A172 (cell line): ENCODE data around the gene TUBB6. TPM values are rescaled to one million over a fixed set of nuclear protein-coding genes. Genes with fewer than 3 reads are reported as not detected.

Source experiments
- DNase-seq: peaks from one replicate; pipeline ENCODE4 v3.0.0-alpha.2; 2015; ENCODE audit warnings: low spot score
- total RNA-seq: library from RNA; depleted of rRNA; stranded (reverse); fragments of >200 nt; shearing (Covaris generic); gene quantifications from 2 replicates; pipeline ENCODE4 v1.2.3, GENCODE V29; 2014; rRNA removed

TUBB6 gene
- 464 and 479 TPM in 2 replicates for total RNA-seq

DNA sequence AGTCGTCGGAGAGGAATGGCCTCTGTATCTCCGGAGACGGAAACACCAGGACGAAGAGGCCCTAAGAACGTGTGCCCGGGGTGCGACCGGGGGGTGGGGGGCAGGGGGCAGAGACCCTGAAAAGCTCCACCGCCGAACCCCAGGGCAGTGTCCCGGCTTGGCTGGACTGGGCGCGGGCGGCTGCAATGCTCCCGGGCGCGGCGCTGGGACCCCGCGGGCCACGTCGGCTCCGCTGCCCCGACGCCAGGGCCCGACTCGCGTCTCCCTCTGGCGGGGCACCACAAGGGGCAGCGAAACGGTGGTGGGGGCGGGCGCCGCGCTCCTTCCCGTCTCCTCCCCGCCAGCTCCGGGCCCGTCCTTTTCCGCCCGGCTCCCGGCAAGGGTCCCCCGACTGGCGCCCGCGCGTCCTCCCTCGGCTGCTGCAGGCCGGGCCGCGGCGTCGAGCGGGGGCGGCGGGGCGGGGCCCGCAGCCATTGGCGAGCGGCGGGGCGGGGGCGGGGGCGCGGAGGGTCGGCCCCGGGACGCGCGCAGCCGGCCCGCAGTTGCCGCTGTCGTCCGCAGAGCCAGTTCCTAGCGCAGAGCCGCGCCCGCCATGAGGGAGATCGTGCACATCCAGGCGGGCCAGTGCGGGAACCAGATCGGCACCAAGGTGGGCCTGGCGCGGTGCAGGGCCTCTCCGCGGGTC is at the start of gene TUBB6:
TSS of gene TUBB6 (plus strand) at position 541 of the 685 bp plus-strand sequence. CDS start at position 593, 52 bp downstream.
- peak; percentile 34 for DNase-seq

DNA sequence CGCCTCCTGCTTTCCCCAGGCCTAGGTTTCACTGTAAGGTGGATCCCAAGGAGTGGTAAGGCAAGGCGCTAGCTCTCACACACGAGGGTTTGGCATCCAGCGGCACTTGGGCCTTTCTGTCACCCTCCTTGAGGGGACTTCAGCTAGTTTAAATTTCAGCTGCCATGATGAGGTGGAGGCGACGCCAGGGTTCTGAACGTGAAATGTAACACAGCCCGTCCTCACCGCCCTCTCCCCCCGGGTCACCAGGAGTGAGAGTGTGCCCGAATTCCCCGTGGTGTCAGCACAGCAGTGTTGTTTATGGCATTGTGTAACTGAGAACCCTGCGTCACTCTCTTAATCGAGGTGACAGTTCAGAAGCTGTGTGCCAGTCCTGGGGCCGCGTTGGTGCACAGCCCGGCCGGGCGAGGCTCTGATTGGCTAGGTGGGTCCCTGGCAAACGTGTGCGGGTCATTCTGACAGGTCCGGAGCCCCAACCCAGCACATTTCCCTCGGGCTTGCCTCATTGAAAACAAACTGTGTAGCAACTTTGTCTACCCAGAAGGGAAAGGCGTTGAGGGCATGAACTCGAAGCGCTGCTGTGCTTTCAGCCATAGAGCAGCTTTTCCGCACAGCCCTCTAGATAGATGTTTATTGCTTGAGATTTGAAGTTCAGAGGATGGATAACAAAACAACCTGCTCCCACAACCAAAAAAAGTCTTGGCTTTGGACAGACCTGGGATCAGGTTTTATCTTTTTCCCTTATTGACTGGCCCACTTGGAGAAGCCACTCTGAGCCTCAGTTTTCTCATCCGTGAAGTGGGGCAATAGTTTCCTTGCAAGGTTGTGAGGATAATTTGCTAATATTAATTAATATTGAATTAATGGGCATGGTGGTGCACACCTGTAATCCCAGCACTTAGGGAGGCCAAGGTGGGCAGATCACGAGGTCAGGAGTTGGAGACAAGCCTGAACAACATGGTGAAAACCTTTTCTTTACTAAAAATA is 49.0 kb upstream of the TUBB6 start:
- DNase-seq: no peak

DNA sequence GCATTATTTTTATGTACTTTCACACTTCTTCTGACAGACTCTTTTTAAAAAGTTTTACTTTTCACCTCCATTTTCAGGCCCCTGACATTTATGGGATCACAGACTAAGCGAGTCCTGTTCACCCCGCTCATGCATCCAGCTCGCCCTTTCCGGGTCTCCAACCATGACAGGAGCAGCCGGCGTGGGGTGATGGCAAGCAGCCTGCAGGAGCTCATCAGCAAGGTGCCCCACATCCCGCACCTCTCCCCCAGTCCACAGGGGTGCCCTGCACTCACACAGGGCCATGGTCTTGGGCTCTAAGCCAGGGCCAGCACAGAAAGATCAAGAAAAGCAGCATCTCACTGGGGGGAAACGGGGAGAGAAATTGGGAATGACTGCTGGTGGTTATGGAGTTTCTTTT is 45.3 kb upstream of the TUBB6 start:
- no peak for DNase-seq

DNA sequence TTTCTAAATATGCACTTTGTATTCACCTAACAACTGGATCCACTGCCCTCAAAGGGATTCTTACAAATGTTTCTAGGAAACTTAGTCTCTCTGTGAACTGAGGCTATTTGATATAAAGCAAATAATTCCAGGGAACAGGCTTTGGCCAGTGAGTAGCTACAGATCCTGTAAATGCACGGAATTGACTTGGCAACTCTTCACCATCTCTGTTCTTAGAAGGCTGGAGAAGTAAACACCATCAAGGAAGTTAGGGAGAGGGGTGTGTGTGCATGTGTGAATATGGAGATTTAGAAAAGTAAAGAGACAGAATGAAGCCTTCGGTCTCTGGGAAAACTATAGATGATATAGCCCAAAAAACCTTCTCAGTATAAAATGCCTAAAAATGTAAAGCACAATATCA is 43.2 kb upstream of the TUBB6 start:
- no peak for DNase-seq

DNA sequence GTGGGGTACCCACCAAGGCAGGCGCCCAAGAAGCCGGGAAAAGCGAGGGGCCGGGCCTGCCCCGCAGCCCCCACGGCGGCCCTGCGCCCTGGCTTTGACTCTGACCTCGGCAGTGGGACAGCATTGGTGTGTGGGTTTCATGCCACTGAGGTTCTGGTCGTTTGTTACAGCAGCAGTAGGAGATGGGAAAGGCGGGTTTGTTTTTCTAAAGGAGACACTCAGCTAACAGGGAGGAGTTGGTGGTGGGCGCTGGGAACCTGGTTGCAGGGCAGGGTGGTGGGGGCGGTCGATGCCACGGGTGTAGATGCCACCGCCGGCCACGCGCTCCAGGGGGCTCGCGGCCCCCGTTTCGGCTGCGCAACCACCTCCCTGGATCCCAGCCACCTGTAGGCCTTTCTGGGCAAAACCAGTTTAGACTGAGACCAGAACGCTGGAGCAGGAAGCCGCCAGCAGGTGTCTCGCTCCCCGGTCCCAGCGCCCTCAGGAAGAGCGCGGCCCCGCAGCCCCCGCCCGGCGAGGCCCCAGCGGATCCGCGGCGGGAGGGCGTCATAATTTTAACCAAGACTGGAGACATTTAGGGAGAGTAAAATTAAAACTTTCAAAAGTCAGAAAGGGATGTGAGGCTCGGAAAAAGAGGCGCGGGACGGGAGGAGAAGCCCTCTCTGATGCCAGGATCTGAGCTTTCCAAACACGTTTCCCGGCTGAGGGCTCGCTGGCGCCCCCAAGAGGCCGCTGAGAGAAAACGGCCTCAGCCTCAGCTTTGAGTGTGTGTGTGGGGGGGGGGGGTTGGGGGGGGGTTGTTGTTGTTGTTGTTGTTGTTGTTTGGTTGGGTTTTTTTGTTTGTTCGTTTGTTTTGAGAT is 36.4 kb upstream of the TUBB6 start:
- peak; percentile 78 for DNase-seq

DNA sequence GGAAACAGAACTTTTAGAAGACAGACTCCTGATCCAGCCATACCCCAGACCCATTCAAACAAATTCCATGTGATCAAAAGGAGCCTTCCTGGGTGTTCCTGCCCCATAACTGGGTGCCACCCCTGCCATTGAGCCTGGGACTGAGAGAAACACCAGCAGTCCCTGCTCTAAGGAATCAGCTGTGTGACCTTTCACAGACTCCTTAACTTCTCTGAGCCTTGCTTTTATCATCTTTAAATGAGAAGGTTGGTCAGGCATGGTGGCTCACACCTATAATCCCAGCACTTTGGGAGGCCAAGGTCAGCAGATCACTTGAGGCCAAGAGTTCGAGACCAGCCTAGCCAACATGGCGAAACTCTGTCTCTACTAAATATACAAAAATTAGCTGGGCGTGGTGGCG is 33.2 kb upstream of the TUBB6 start:
- DNase-seq: no peak

DNA sequence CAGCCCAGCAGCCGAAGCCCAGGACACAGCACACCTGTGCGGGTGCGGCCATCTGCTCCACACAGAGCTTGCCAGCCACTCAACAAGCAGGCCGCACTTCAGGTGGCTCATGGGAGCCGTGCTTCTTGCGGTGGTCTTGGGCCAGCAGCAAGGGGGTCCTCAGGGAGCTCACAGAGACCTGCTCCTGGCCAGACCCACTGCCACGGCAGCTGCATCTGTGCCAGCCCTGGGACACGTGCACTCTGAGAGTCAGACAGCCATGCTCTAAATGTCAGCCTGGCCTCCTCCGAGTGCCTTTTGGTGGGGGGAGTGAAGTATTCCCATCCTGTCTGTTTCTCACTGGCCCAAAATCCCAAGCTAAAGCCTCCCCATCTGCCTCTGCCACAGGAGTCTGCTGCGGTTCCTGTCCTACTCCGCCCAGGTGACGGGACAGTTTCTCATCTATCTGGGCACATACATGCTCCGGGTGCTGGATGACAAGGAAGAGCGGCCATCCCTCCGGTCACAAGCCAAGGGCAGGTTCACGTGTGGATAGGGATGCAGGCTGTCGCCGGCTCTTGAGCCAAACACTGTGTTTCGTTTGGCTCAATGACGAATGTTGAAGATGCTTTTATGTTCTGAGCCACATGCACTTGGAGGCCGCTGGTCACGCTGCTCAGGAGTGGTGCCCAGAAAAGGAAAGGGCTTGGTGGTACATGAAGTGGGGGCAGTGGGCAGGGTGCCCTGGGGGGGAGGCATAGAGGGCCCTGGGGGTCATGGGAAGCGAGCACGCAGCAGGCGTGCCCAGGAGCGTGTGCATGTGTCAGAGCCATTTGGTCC is 31.1 kb upstream of the TUBB6 start:
- no peak for DNase-seq

DNA sequence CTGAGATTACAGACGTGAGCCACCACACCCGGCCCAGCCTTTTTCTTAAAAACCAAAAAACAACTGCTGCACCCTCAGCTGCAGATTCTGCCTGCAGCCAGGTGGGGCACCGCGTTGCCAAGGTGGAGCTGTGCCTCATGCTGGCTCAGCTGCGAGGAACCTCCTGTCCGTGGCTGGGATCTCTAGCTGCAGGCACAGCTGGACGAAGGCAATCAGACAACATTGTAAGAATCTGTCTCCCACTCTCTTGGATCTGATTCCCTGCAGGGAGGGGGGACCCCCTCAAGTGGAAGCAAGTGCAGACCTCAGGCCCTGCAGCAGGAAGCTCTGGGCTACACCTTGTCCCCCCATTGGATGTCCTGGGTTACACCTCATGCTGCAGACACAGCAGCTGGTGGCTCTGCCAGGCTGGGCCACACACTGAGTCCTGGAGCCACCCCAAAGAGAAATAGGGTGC is 29.8 kb upstream of the TUBB6 start:
- peak; percentile 20 for DNase-seq

DNA sequence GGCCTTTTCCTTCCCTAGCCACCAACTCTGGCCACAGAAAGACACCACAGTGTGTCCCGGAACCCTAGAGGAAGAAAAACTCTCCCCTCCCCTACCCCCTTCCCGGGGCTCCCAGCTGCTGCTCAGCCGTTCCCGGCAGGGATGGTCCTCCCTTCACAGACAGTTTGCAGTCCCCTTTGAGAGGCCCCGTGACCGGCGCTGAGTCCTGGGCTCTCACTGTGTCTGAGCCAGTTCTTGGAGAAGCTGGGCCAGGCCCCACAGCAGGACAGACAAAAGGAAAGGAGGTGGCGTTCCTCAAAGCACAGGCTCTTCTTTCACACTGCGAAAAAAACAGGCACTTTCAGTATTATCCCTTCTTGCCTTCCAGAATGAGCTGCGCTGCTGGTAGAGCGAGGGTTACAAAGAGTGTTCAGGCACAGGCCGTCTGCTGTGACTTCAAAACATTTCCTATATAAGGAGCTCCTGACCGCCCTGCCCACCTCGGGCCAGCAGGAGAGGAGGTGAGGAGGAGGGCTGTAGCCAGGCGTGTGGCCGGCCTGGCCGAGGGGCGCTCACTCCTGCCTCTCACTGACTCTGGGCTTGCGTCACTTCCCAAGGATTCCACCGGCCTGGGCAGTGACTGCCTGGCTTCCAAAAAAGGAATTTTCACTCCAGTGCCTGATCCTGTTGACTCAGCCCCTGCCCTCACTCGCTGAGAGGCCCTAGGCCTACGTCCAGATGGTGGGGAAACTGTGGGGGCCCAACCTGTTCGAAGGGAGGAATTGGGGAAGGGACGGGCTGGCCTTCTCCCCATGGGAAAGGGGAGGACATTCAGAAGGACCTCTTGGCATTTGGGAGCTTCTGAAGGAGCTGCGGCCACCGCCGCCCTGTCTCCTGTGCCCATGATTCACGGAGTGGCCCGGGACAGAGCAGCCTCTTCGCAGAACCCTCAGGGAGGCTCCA is 29.0 kb upstream of the TUBB6 start:
- peak; percentile 74 for DNase-seq

DNA sequence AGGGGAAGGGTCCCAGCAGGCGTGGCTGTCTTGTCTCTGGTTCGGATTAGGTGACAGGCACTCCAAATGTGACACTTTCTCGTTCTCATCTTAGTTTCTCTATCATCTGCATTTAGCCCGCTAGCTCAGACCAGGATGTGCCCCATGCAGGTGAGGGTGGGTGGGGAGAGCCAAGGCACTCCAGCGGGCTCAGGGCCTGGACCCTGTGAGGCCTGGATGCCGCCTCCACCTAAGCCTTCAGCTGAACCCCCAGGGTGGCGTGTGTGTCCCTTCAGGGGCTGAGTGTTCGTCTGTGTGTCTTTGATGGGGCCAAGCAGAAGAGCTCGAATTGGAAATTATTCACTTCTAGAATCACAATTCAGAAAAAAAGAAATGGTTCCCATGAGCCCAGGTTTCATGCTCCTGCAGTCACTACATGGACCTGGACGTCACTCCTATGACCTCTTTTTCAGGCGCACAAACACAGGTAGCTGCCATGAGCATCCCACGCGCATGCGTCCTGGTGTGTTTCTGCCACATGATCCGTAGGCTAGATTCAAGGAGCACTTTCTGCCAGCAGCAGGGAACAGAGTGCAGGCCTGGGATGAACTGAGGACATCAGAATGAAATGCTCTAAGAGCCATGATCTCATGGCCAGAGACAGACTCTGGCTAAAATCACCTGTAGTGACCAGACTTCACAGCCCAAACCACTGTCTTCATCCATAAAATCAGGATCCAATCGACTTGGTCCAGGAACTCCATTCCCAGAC is 28.1 kb upstream of the TUBB6 start:
- no peak for DNase-seq

DNA sequence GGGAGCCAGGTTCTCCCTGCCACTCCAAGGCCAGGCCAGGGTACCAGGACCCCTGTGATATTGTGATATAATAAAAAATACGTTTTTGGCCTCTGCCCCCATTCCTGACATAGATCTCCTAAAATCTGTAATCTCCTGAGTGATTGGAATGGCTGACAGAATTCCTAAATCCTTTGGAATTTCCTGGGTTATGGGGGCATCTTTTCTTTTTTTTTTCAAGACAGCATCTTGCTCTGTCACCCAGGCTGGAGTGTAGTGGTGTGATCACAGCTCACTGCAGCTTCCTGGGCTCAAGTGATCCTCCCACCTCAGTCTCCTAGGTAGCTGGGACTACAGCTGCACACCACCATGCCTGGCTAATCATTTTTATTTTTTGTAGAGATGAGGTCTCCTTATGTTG is 26.2 kb upstream of the TUBB6 start:
- peak; percentile 17 for DNase-seq

DNA sequence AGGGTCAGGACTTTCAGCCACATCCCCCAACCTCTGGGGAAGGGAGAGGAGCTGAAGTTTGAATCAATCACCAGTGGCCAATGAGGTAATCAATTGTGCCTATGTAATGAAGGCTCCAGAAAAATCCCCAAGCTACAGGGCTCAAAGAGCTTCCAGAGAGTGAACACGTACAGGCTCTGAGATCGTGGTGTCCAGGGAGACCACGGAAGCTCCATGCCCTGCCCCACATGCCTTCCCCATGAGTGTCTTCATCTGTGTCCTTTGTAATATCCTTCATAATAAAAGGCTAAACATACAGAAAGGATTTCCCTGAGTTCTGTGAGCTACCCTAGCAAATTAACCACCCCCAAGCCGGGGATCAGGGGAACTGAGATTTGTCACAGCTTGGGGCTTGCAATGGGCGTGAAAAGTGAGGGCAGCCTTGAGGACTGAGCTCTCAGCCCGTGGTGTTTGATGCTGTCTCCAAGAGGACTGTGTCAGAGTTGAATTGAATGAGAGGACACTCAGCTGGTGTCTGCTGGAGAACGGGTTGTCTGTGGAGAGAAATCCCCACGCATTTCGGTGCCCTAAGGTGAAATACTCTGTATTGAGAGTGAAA is 25.5 kb upstream of the TUBB6 start:
- peak; percentile 66 for DNase-seq

DNA sequence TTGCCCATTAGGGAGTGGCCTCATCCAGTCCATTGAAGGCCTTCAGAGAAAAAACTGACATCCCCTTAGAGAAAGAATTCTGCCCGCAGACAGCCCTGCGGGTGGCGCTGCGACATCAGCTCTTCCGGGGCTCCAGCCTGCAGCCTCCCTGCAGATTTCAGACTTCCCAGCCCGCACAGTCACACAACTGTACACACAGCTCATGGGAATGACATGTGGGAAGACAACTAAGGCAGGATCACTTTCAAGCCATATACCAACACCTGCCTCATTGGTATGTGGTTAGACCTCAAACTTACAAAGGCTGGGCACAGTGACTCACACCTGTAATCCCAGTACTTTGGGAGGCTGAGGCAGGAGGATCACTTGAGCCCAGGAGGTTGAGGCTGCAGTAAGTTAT is 24.8 kb upstream of the TUBB6 start:
- DNase-seq: peak; percentile 42

DNA sequence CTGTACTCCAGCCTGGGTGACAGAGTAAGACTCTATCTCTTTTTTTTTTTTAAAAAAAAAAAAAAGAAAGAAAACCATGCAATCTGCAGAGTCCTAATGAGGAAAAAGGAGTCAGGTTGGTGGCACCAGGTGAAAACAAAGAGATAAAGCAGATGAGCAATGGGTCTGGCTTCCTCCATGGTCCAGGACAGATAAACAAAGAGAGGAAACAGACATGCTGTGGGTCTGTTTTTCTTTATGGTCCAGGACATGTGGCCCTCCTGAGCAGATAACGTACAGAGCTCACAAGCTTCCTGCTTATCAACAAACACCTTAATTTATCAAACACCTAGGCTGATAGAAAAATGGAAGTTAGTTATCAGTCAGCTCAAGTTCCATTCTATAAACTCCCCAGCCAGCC is 24.4 kb upstream of the TUBB6 start:
- no peak for DNase-seq

DNA sequence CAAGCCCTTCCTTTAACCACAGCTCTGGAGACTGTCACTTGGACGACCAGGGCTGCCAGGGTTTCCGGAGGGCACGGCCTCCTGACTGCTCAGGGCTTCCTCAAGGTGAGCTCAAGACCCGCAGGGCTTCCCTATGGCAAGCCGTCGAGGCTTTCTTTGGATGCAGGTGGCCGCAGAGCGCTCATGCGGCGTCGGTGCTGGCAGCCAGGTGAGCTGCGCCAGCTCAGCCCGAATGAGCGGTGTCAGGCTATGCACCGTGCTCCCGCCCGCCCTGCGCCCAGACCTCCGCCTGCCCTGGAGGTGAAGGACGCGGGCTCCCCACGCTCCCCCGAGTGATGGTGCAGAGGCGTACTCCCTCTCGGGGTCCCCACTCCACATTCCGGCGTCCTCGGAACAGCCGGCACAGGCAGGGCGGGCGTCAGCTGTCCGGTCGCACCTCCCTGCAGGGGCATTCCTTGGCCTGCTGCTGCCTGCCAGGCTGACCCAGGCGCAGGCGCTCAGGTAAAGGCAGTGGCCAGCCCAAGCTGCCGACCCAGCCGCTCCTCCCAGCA is 20.8 kb upstream of the TUBB6 start:
- DNase-seq: no peak

DNA sequence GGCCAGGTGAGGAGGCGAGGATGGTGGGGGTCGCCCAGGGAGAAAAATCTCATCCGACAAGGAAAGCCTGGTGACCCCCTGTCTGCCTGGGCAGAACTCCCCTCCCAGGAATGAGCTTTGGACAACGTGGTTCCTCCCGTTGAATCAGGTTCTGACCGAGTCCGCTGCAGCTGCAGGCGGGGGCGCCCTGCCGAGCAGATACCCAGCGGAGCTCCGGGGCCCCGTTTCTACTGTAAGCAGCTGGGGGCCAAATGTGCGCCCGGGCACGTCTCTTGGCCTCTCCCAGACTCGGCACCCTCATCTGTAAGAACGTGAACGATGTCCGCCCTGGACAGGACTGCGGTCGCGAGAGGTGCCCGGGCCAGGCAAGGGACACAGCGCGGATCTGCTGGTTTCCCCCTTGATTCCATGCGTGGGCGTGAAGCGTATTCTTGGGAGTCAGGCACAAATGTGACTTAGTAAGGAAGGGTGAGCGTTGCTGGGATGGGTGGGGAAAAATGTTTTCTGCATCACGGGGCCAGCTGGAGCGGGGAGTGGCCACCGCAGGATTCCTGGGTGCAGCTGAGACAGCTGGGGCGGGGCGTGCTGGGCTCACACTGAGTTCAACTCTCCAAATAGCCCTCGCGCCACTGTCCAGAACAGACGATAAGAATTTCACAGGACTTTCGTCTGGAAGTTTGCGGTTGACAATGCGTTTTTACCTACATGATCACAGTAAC is 20.2 kb upstream of the TUBB6 start:
- DNase-seq: peak; percentile 90

DNA sequence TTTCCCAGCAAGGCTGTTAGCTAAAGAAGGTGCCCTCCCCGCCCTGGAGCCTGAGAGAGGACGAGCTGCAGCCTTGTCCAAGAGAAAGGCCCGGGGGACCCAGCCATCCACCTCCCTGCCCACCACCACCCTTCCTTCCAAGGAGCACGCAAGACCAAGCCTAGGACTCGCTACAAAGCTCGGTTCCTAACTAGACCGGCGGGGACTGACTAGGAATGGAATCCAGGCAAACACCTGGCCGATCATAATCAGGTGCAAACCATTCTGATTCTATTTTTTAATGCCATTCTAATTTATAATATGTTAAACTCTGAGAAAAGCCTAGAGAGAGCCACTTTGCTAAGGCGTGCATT is 19.7 kb upstream of the TUBB6 start:
- DNase-seq: no peak

DNA sequence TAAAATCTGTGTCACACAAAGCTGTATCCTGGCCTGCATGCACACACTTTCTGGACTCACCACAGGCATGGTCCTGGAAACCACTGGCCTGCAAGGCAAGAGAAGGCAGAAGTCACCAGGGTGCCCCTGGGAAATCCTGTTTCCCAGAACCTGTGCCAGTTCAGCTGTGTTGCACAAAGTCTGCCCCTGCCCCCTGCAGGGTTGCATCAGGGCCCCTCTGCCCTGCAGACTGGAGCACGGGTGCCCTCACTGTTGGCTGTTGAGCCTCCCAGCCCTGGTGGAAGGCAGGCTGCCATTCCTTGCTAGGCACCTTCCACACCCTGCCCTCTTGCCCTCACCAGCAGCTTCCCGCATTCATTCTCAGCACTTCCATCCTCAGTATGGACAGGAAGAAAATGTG is 18.0 kb upstream of the TUBB6 start:
- DNase-seq: no peak
